ENCODE results near the gene PSMD9. TPM values are rescaled to one million over a fixed set of nuclear protein-coding genes. Genes with fewer than 3 reads are reported as not detected.

Gene PSMD9
- total RNA-seq, 4 donors from 2014 or later = 21.7 to 57.3 (median 46.2) TPM

DNA sequence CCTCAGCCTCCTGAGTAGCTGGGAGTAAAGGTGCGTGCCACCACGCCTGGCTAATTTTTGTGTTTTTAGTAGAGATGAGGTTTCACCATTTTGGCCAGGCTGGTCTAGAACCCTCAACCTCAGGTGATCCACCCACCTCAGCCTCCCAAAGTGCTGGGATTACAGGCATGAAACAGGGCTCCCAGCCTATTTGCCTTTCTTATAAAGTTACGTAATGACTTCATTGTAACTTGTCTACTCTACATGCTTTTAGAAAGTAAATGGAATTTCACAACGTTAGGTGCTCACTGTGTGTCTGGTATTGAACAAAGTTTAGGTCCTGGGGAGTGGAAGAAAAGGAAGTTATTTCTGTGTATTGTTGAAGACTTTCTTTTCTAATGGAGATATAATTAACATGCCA is 42.3 kb downstream of the PSMD9 start:
- WGBS, 2 donors (ENCODE audit: low coverage in 1 of 2) = 72 to 87% methylated on average over 2 to 4 of the region's 4 CpGs
- H3K36me3 ChIP-seq = no peaks in the 10 kb centered on the region
- intact Hi-C loops (cut with DNase I; ENCODE audit: low total_unique reads) = no loop called here
- H3K27ac ChIP-seq = no peak overlapping the region
- in situ Hi-C loops (cut with MboI; ENCODE audit: low pct_ligation_motif_present in 1 of 4, low pct_unique_long_range_greater_than_20kb in 1 of 4, low sequenced_read_pairs in 3 of 4) = no loop called here
- H3K9me3 ChIP-seq = no peaks in the 10 kb centered on the region
- no peak for TF ChIP-seq CTCF (IDR thresholded peaks at IDR 0.05)
- no peak overlapping the region for H3K4me3 ChIP-seq
- DNase-seq = no peak
- H3K4me1 ChIP-seq = no peaks in the 10 kb centered on the region
- no peaks in the 10 kb centered on the region for H3K27me3 ChIP-seq

GRCh38 chr12:121932176-121932536 is 43.6 kb downstream of the PSMD9 start:
- no peaks in the 10 kb centered on the region for H3K27me3 ChIP-seq
- no peak overlapping the region for H3K4me3 ChIP-seq
- H3K4me1 ChIP-seq = no peaks in the 10 kb centered on the region
- intact Hi-C loops (cut with DNase I; ENCODE audit: low total_unique reads) = no loop called here
- TF ChIP-seq EP300 (IDR thresholded peaks at IDR 0.05; ENCODE audit: low read depth) (no peak), CTCF (IDR thresholded peaks at IDR 0.05) (no peak), POLR2A (IDR thresholded peaks at IDR 0.05) (no peak), POLR2AphosphoS5 (IDR thresholded peaks at IDR 0.05) (no peak)
- no peaks in the 10 kb centered on the region for H3K36me3 ChIP-seq
- H3K9me3 ChIP-seq = no peaks in the 10 kb centered on the region
- no peak for DNase-seq
- in situ Hi-C loops (cut with MboI; ENCODE audit: low pct_ligation_motif_present in 1 of 4, low pct_unique_long_range_greater_than_20kb in 1 of 4, low sequenced_read_pairs in 3 of 4) = no loop called here
- H3K27ac ChIP-seq = no peak overlapping the region
- 90% methylated on average over 3 of the region's 3 CpGs; no CpG with 5 or more reads in 1 of the 2 donors for WGBS, 2 donors (ENCODE audit: low coverage in 1 of 2)

DNA sequence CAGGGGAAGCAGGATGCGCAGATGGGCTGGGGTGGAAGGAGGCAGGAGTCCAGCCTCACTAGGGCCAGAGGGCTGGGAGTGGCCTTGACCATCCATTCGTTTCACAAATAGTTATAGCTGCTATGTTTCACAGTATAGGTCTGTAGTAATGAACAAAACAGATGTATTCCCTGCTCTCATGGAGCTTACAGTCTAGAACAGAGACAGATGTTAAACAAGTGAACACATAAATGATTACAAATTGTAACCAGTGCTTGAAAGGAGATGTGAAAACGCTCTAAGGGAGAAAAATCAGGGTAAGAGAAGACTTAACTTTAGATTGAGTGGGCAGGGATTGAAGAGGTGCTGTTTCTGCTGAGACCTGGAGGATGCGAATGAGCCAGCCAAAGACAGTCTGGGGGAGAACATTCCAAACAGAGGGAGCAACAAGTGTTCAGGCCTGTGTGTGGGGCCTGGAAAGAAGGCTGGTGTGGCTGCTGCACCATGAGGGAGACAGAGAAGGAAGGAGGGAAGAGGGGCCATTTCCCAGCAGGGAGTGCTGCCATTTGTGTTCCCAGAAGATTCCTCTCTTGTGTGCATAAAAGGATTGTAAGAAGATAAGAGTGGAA is 44.4 kb downstream of the PSMD9 start:
- WGBS, 2 donors (ENCODE audit: low coverage in 1 of 2) = 89 to 90% methylated on average over 2 to 4 of the region's 4 CpGs
- no peak for DNase-seq
- intact Hi-C loops (cut with DNase I; ENCODE audit: low total_unique reads) (no loop called here), in situ Hi-C loops (cut with MboI; ENCODE audit: low pct_ligation_motif_present in 1 of 4, low pct_unique_long_range_greater_than_20kb in 1 of 4, low sequenced_read_pairs in 3 of 4) (no loop called here)
- H3K4me1 ChIP-seq = no peaks in the 10 kb centered on the region
- no peak overlapping the region for H3K27ac ChIP-seq
- H3K27me3 ChIP-seq = no peaks in the 10 kb centered on the region
- no peaks in the 10 kb centered on the region for H3K9me3 ChIP-seq
- no peak overlapping the region for H3K4me3 ChIP-seq
- H3K36me3 ChIP-seq = no peaks in the 10 kb centered on the region
- TF ChIP-seq CTCF (IDR thresholded peaks at IDR 0.05) = no peak

DNA sequence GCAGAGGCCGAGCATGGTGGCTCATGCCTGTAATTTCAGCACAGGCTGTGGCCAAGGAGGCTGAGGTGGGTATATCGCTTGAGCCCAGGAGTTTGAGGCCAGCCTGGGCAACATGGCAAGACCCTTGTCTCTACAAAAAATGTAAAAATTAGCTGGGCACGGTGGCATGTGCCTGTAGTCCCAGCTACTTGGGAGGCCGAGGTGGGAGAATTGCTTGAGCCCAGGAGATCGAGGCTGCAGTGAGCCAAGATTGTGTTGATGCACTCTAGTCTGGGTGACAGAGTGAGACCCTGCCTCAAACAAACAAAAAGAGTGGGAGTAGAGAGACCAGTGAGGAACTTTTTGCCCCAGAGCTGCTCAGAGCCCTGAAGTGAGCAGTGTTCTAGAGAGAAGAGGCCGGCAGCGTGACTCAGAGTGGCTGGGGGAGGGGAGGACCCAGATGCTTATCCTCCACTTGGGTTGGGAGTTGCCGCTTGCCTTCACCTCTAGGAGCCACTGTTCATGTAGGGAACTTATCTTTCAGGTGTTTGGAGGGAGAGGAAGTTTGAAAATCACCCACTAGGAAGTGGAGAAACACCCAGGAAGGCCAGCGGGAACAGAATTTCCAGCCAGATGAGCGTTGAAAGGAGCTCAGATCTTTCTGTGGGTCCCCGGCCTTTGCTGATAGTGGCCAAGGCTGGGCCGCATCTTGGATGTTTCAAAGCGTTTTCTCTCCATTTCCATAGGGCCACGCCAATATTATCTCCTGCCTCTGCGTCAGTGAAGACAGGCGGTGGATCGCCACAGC is 45.1 kb downstream of the PSMD9 start:
- Histone ChIP-seq H3K27me3 (no peaks in the 10 kb centered on the region), H3K36me3 (no peaks in the 10 kb centered on the region), H3K27ac (no peak overlapping the region), H3K4me1 (no peaks in the 10 kb centered on the region), H3K9me3 (no peaks in the 10 kb centered on the region), H3K4me3 (no peak overlapping the region)
- TF ChIP-seq POLR2AphosphoS5 (IDR thresholded peaks at IDR 0.05) (no peak), CTCF (IDR thresholded peaks at IDR 0.05) (no peak), EP300 (IDR thresholded peaks at IDR 0.05; ENCODE audit: low read depth) (no peak), POLR2A (IDR thresholded peaks at IDR 0.05) (no peak)
- intact Hi-C loops (cut with DNase I; ENCODE audit: low total_unique reads) (no loop called here), in situ Hi-C loops (cut with MboI; ENCODE audit: low pct_ligation_motif_present in 1 of 4, low pct_unique_long_range_greater_than_20kb in 1 of 4, low sequenced_read_pairs in 3 of 4) (no loop called here)
- 91 to 93% methylated on average over 4 to 17 of the region's 17 CpGs for WGBS, 2 donors (ENCODE audit: low coverage in 1 of 2)
- DNase-seq = no peak

All from transverse colon (tissue), 4 donors.